NCI-H446 treated with DMSO at 0.1 percent for 48 hours (cell line): ENCODE results near the gene HCRTR1.

Experiments used
- DNase-seq: peaks from one replicate; lab custom pipeline; 2025; lab: John Stamatoyannopoulos, UW

HCRTR1 gene

GRCh38 chr1:31650161-31651088, 32.9 kb downstream of the HCRTR1 start:
- DNase-seq, result no peak

GRCh38 chr1:31651089-31651420, 33.6 kb downstream of the HCRTR1 start:
- no peak for DNase-seq

GRCh38 chr1:31651766-31652165, 34.3 kb downstream of the HCRTR1 start:
- no peak for DNase-seq

- DNase-seq, result no peak
Observed at GRCh38 chr1:31652891-31653499, 35.5 kb downstream of the HCRTR1 start.

- no peak for DNase-seq
Observed at GRCh38 chr1:31653717-31654473, 36.4 kb downstream of the HCRTR1 start.

GRCh38 chr1:31654474-31654776, 36.9 kb downstream of the HCRTR1 start:
- no peak for DNase-seq

- no peak for DNase-seq
Observed at GRCh38 chr1:31655104-31655503, 37.6 kb downstream of the HCRTR1 start.

- DNase-seq, result no peak
Observed at GRCh38 chr1:31655756-31656155, 38.3 kb downstream of the HCRTR1 start.

- DNase-seq, result no peak
Observed at GRCh38 chr1:31657020-31657804, 39.7 kb downstream of the HCRTR1 start.

- DNase-seq, result no peak
Observed at GRCh38 chr1:31657972-31658510, 40.6 kb downstream of the HCRTR1 start.

- no peak for DNase-seq
Observed at GRCh38 chr1:31658721-31659120, 41.2 kb downstream of the HCRTR1 start.

- no peak for DNase-seq
Observed at GRCh38 chr1:31659889-31660288, 42.4 kb downstream of the HCRTR1 start.

GRCh38 chr1:31660871-31661455, 43.5 kb downstream of the HCRTR1 start:
- DNase-seq, result no peak

GRCh38 chr1:31661856-31662255, 44.4 kb downstream of the HCRTR1 start:
- DNase-seq, result no peak

- no peak for DNase-seq
Observed at GRCh38 chr1:31662463-31662862, 45.0 kb downstream of the HCRTR1 start.

GRCh38 chr1:31663622-31664452, 46.3 kb downstream of the HCRTR1 start:
- DNase-seq, result no peak

GRCh38 chr1:31664528-31664927, 47.0 kb downstream of the HCRTR1 start:
- DNase-seq, result no peak

GRCh38 chr1:31665234-31665878, 47.9 kb downstream of the HCRTR1 start:
- no peak for DNase-seq

GRCh38 chr1:31666263-31666963, 48.9 kb downstream of the HCRTR1 start:
- no peak for DNase-seq
